Neuron (in vitro differentiated cells): ENCODE data around the gene LILRB2.
"Not testable (repeated sequence)": the region's sequence is repeated elsewhere in the genome, so short reads cannot be mapped to it uniquely, and the experiment has no call there.

Source experiments
- H2AFZ ChIP-seq: one replicate; pipeline ENCODE4 v1.6.1; 2013; ENCODE audit warnings: low read depth, mild to moderate bottlenecking, inconsistent platforms, low read length, moderate library complexity
- H3K27me3 ChIP-seq: one replicate; pipeline ENCODE4 v1.6.1; 2013; ENCODE audit warnings: low read length; ENCODE audit not compliant: insufficient read depth
- H3K36me3 ChIP-seq: one replicate; pipeline ENCODE4 v1.6.1; 2013; ENCODE audit warnings: low read length; ENCODE audit not compliant: insufficient read depth
- H3K4me1 ChIP-seq: one replicate; pipeline ENCODE4 v1.6.1; 2013; ENCODE audit warnings: low read length; ENCODE audit not compliant: insufficient read depth
- H3K4me3 ChIP-seq: 2 replicates; pipeline ENCODE4 v1.5.1; 2013; ENCODE audit warnings: mild to moderate bottlenecking, low read length, moderate library complexity
- H3K9me3 ChIP-seq: one replicate; pipeline ENCODE4 v1.6.1; 2013; ENCODE audit warnings: low read length

Gene LILRB2

GRCh38 chr19:54297759-54298305 is 16.9 kb upstream of the LILRB2 start:
- Histone ChIP-seq H3K27me3 (peaks cover 14% of the 10 kb centered on the region), H2AFZ (no peak overlapping the region), H3K4me1 (no peaks in the 10 kb centered on the region), H3K9me3 (no peaks in the 10 kb centered on the region), H3K36me3 (no peaks in the 10 kb centered on the region), H3K4me3 (no peak overlapping the region)

GRCh38 chr19:54294539-54294938 is 13.6 kb upstream of the LILRB2 start:
- Histone ChIP-seq H2AFZ (no peak overlapping the region), H3K9me3 (no peaks in the 10 kb centered on the region), H3K36me3 (no peaks in the 10 kb centered on the region), H3K4me3 (no peak overlapping the region), H3K4me1 (peaks cover 4% of the 10 kb centered on the region), H3K27me3 (peaks cover 5% of the 10 kb centered on the region)

GRCh38 chr19:54289160-54289559 is 8.2 kb upstream of the LILRB2 start:
- not testable (repeated sequence) for H2AFZ ChIP-seq, H3K36me3 ChIP-seq, H3K9me3 ChIP-seq, H3K27me3 ChIP-seq, H3K4me1 ChIP-seq, H3K4me3 ChIP-seq

GRCh38 chr19:54287456-54287855 is 6.5 kb upstream of the LILRB2 start:
- Histone ChIP-seq H3K4me1 (peaks cover 6% of the 10 kb centered on the region), H2AFZ (no peak overlapping the region), H3K27me3 (no peaks in the 10 kb centered on the region), H3K36me3 (no peaks in the 10 kb centered on the region), H3K4me3 (no peak overlapping the region), H3K9me3 (no peaks in the 10 kb centered on the region)

- not testable (repeated sequence) for H2AFZ ChIP-seq, H3K36me3 ChIP-seq
Measured at GRCh38 chr19:54286283-54286682, 5.4 kb upstream of the LILRB2 start.

GRCh38 chr19:54285427-54286056 is 4.6 kb upstream of the LILRB2 start:
- not testable (repeated sequence) for H3K4me3 ChIP-seq, H3K9me3 ChIP-seq, H3K36me3 ChIP-seq, H2AFZ ChIP-seq, H3K27me3 ChIP-seq, H3K4me1 ChIP-seq

More at GRCh38 chr19:54286283-54286682, 5.4 kb upstream of the LILRB2 start:
- not testable (repeated sequence) for H3K4me3 ChIP-seq, H3K27me3 ChIP-seq, H3K9me3 ChIP-seq, H3K4me1 ChIP-seq

GRCh38 chr19:54282686-54283470 is 2.0 kb upstream of the LILRB2 start:
- Histone ChIP-seq H3K36me3 (no peaks in the 10 kb centered on the region), H3K4me1 (no peaks in the 10 kb centered on the region), H3K9me3 (no peaks in the 10 kb centered on the region), H3K4me3 (no peak overlapping the region), H2AFZ (no peak overlapping the region), H3K27me3 (peaks cover 8% of the 10 kb centered on the region)

- not testable (repeated sequence) for H3K27me3 ChIP-seq, H3K36me3 ChIP-seq, H2AFZ ChIP-seq, H3K9me3 ChIP-seq, H3K4me3 ChIP-seq, H3K4me1 ChIP-seq
Measured at GRCh38 chr19:54281729-54282075, 792 bp upstream of the LILRB2 start.

- not testable (repeated sequence) for H3K4me3 ChIP-seq, H3K27me3 ChIP-seq, H3K36me3 ChIP-seq, H2AFZ ChIP-seq, H3K4me1 ChIP-seq, H3K9me3 ChIP-seq
Measured at GRCh38 chr19:54280441-54280840, 469 bp downstream of the LILRB2 start.

- not testable (repeated sequence) for H3K4me1 ChIP-seq, H3K27me3 ChIP-seq, H3K36me3 ChIP-seq, H2AFZ ChIP-seq, H3K4me3 ChIP-seq, H3K9me3 ChIP-seq
Measured at GRCh38 chr19:54280025-54280424, 885 bp downstream of the LILRB2 start.

GRCh38 chr19:54279406-54279962 is 1.4 kb downstream of the LILRB2 start:
- no peaks in the 10 kb centered on the region for H3K4me1 ChIP-seq
- H2AFZ ChIP-seq: no peak overlapping the region
- no peaks in the 10 kb centered on the region for H3K36me3 ChIP-seq
- peaks cover 9% of the 10 kb centered on the region for H3K27me3 ChIP-seq
- H3K4me3 ChIP-seq: no peak overlapping the region
- H3K9me3 ChIP-seq: no peaks in the 10 kb centered on the region

- H3K9me3 ChIP-seq, H3K36me3 ChIP-seq, H2AFZ ChIP-seq, H3K4me3 ChIP-seq, H3K4me1 ChIP-seq: not testable (repeated sequence)
- H3K27me3 ChIP-seq: peaks cover 11% of the 10 kb centered on the region
Measured at GRCh38 chr19:54278571-54279195, 2.2 kb downstream of the LILRB2 start.

GRCh38 chr19:54278056-54278455 is 2.9 kb downstream of the LILRB2 start:
- not testable (repeated sequence) for H3K9me3 ChIP-seq

More at GRCh38 chr19:54278056-54278455, 2.9 kb downstream of the LILRB2 start:
- not testable (repeated sequence) for H2AFZ ChIP-seq, H3K36me3 ChIP-seq, H3K4me1 ChIP-seq, H3K4me3 ChIP-seq
- H3K27me3 ChIP-seq: peaks cover 11% of the 10 kb centered on the region
